GM12878 (cell line): ENCODE results near the gene ADPRHL1. TPM values are rescaled to one million over a fixed set of nuclear protein-coding genes. Genes with fewer than 3 reads are reported as not detected.

Source experiments
- ATAC-seq: fragments of 200-7000 bp; cut with Tn5 transposase; 3 replicates; pipeline ENCODE4 v1.9.1; 2020; ENCODE audit warnings: mild to moderate bottlenecking, moderate library complexity
- BruUV-seq: library from RNA; stranded (reverse); fragments of 400-500 nt; replicated peaks from 2 replicates; lab custom pipeline; 2021; lab: Mats Ljungman, UMichigan
- CTCF ChIA-PET: fragments of 300-600 bp; sonication (Branson Sonifier 250); formaldehyde crosslinking; extraction: SDS; loops from one replicate; lab custom pipeline; 2021; ENCODE audit warnings: inconsistent platforms; lab: Yijun Ruan, JAX
- POLR2A ChIA-PET: fragments of 350-600 bp; formaldehyde crosslinking; extraction: SDS; loops from one replicate; lab custom pipeline; 2021; ENCODE audit warnings: inconsistent platforms; lab: Charles Lee
- RAD21 ChIA-PET: fragments of 300-600 bp; sonication (Branson Sonifier 250); formaldehyde crosslinking; loops from one replicate; lab custom pipeline; 2023; ENCODE audit warnings: antibody characterized with exemption; ENCODE audit not compliant: unreplicated experiment; lab: Charles Lee
- SMC1A ChIA-PET: fragments of 300-600 bp; sonication (Branson Sonifier 250); formaldehyde crosslinking; loops from one replicate; lab custom pipeline; 2023; ENCODE audit not compliant: unreplicated experiment, uncharacterized antibody; lab: Charles Lee
- DNase-seq: peaks from one replicate; pipeline ENCODE4 v3.0.0-alpha.2; 2011; ENCODE audit warnings: low read depth, low spot score
- FAIRE-seq: peaks from 3 replicates; lab custom pipeline; 2011; peaks lifted over from hg19 to GRCh38; lab: Jason Lieb, UNC
- H2AFZ ChIP-seq: 2 replicates; pipeline ENCODE4 v1.6.0; 2011; ENCODE audit warnings: low read depth, low read length, control low read depth; ENCODE audit not compliant: control insufficient read depth
- H3K27ac ChIP-seq: 2 replicates; pipeline ENCODE4 v1.5.1; 2011; ENCODE audit warnings: control low read depth; ENCODE audit not compliant: control insufficient read depth, insufficient read depth
- H3K27me3 ChIP-seq, 2 experiments: replicated peaks in 1 of 2; 2 replicates each; pipeline versions ENCODE4 v1.6.0 to v1.6.1; 2011; ENCODE audit warnings: low read length in 1 of 2; ENCODE audit not compliant: control insufficient read depth in 2 of 2, insufficient read depth in 2 of 2
- H3K36me3 ChIP-seq, 2 experiments: 2 replicates each; pipeline ENCODE4 v1.5.1; 2011; ENCODE audit warnings: low read length in 1 of 2; ENCODE audit not compliant: control insufficient read depth in 2 of 2, insufficient read depth in 2 of 2
- H3K4me1 ChIP-seq: 2 replicates; pipeline ENCODE4 v1.6.1; 2011; ENCODE audit warnings: mild to moderate bottlenecking, low read length, moderate library complexity, mixed read lengths; ENCODE audit not compliant: control insufficient read depth, insufficient read depth
- H3K4me2 ChIP-seq: 2 replicates; pipeline ENCODE4 v1.6.0; 2011; ENCODE audit warnings: control low read depth; ENCODE audit not compliant: control insufficient read depth, insufficient read depth
- H3K4me3 ChIP-seq: fragments of 200-600 bp; sonication (generic); 2 replicates; pipeline ENCODE4 v1.5.1; 2016
- H3K79me2 ChIP-seq: 2 replicates; pipeline ENCODE4 v1.6.0; 2011; ENCODE audit warnings: low read length; ENCODE audit not compliant: control insufficient read depth, insufficient read depth
- H3K9ac ChIP-seq: 2 replicates; pipeline ENCODE4 v1.8.0; 2011; ENCODE audit warnings: low read length, control low read depth, mixed read lengths; ENCODE audit not compliant: control insufficient read depth, insufficient read depth
- H3K9me3 ChIP-seq: replicated peaks from 3 replicates; pipeline ENCODE4 v1.5.1; 2011; ENCODE audit warnings: mild to moderate bottlenecking, low read length; ENCODE audit not compliant: control insufficient read depth, insufficient read depth
- H4K20me1 ChIP-seq: 2 replicates; pipeline ENCODE4 v1.6.0; 2011; ENCODE audit not compliant: control insufficient read depth, insufficient read depth
- ESRRA ChIP-seq: IDR thresholded peaks from 2 replicates; pipeline ENCODE4 v1.6.1; 2012; ENCODE audit warnings: mild to moderate bottlenecking, low read length, improper control_type of control experiment
- ETV6 ChIP-seq, 2 experiments: fragments of 450-650 bp in 1 of 2; IDR thresholded peaks in 1 of 2; conservative IDR thresholded peaks in 1 of 2; 2 replicates each; pipeline ENCODE4 v1.6.1; 2014; ENCODE audit warnings: antibody characterized with exemption in 1 of 2, borderline replicate concordance in 1 of 2, low read depth in 1 of 2, mild to moderate bottlenecking in 1 of 2, moderate library complexity in 1 of 2
- IRF4 ChIP-seq: IDR thresholded peaks from 2 replicates; pipeline ENCODE4 v1.6.1; 2011; ENCODE audit warnings: low read depth, low read length
- MTA3 ChIP-seq: IDR thresholded peaks from 2 replicates; pipeline ENCODE4 v1.6.1; 2012; ENCODE audit warnings: low read length, inconsistent platforms, borderline replicate concordance
- MXI1 ChIP-seq: fragments of 150-350 bp; IDR thresholded peaks from 2 replicates; pipeline ENCODE4 v1.6.1; 2011; ENCODE audit warnings: low read depth, mild to moderate bottlenecking, inconsistent platforms, low read length, improper control_type of control experiment
- NFYA ChIP-seq: IDR thresholded peaks from 2 replicates; pipeline ENCODE4 v1.6.1; 2011; ENCODE audit warnings: low read depth, mild to moderate bottlenecking, low read length, improper control_type of control experiment, borderline replicate concordance
- PML ChIP-seq: IDR thresholded peaks from 2 replicates; pipeline ENCODE4 v1.6.1; 2012; ENCODE audit warnings: low read length, inconsistent platforms
- POLR2A ChIP-seq: IDR thresholded peaks from 2 replicates; pipeline ENCODE4 v1.6.1; 2011; ENCODE audit warnings: low read depth, mild to moderate bottlenecking, low read length
- POLR2AphosphoS5 ChIP-seq: IDR thresholded peaks from 2 replicates; pipeline ENCODE4 v1.6.1; 2011; ENCODE audit warnings: mild to moderate bottlenecking, low read length, inconsistent platforms
- RAD21 ChIP-seq: IDR thresholded peaks from 2 replicates; pipeline ENCODE4 v1.6.1; 2011; ENCODE audit warnings: mild to moderate bottlenecking, low read depth, low read length, moderate library complexity; ENCODE audit not compliant: insufficient read depth
- RB1 ChIP-seq: fragments of 450-650 bp; formaldehyde crosslinking; IDR thresholded peaks from 2 replicates; pipeline ENCODE4 v1.6.1; 2017; ENCODE audit warnings: mild to moderate bottlenecking, borderline replicate concordance
- TCF12 ChIP-seq: IDR thresholded peaks from 2 replicates; pipeline ENCODE4 v1.6.1; 2011; ENCODE audit warnings: low read depth, mild to moderate bottlenecking, low read length
- ZNF24 ChIP-seq: fragments of 450-650 bp; IDR thresholded peaks from 2 replicates; pipeline ENCODE4 v1.6.1; 2017; ENCODE audit warnings: antibody characterized with exemption, mild to moderate bottlenecking
- WGBS: methylation state at CpG from one replicate; pipeline ENCODE4 v1.1.6; 2016; ENCODE audit warnings: low lambda C conversion rate; ENCODE audit not compliant: insufficient replicate concordance, insufficient coverage; ENCODE audit errors: missing lambda C conversion rate; 5-methylcytosine and 5-hydroxymethylcytosine counted together
- in situ Hi-C: fragments of 300-500 bp; cut with MboI; formaldehyde crosslinking; loops from 9 replicates; pipeline ENCODE4 v1.14.3; 2018; ENCODE audit warnings: mixed read lengths
- intact Hi-C: fragments of 100-400 bp; cut with micrococcal nuclease; formaldehyde crosslinking; loops from one replicate; pipeline ENCODE4 v1.14.2; 2022; ENCODE audit not compliant: unreplicated experiment
- polyA plus RNA-seq, 11 experiments: library from polyadenylated mRNA; depleted of rRNA in 4 of 11; unstranded in 6 of 11; stranded (reverse) in 5 of 11; fragments of >200 nt; fragmentation: Nextera tagmentation in 4 of 11; fragmentation: Illumina TruSeq in 1 of 11; extraction: Ambion mirVana in 4 of 11; extraction: Trizol in 1 of 11; gene quantifications; 1 replicate in 1 of 11; 2 replicates in 10 of 11; pipeline versions ENCODE4 v1.2.1 to v1.2.3, GENCODE V29; 2011 to 2016; ENCODE audit warnings: inconsistent platforms in 2 of 11, missing spikeins in 2 of 11, low read depth in 1 of 11
- total RNA-seq, 4 experiments: library from RNA; depleted of rRNA in 3 of 4; stranded (reverse); fragments of >200 nt in 3 of 4; fragmentation: Illumina TruSeq in 1 of 4; extraction: Trizol in 1 of 4; gene quantifications; 2 replicates each; pipeline versions ENCODE4 v1.2.1 to v1.2.3, GENCODE V29; 2013 to 2021
- TF ChIP-seq, protein P1 (sequence below): fragments of 450-650 bp; formaldehyde crosslinking; IDR thresholded peaks from 2 replicates; pipeline ENCODE4 v1.5.0; 2022; ENCODE audit warnings: mild to moderate bottlenecking, missing genetic modification characterization
- TF ChIP-seq, protein P2 (sequence below): IDR thresholded peaks from 2 replicates; pipeline ENCODE4 v1.6.1; 2012; ENCODE audit warnings: low read depth, low read length, improper control_type of control experiment
- TF ChIP-seq, protein P3 (sequence below): IDR thresholded peaks from 2 replicates; pipeline ENCODE4 v1.6.1; 2012; ENCODE audit warnings: low read depth, low read length, improper control_type of control experiment

ADPRHL1 gene
- total and polyA plus RNA-seq, 10 of the 15 experiments (the other 5 are each of a cell fraction or from before 2014, with no cell fraction given) = 0.05 to 1.9 (median 1.0) TPM

DNA sequence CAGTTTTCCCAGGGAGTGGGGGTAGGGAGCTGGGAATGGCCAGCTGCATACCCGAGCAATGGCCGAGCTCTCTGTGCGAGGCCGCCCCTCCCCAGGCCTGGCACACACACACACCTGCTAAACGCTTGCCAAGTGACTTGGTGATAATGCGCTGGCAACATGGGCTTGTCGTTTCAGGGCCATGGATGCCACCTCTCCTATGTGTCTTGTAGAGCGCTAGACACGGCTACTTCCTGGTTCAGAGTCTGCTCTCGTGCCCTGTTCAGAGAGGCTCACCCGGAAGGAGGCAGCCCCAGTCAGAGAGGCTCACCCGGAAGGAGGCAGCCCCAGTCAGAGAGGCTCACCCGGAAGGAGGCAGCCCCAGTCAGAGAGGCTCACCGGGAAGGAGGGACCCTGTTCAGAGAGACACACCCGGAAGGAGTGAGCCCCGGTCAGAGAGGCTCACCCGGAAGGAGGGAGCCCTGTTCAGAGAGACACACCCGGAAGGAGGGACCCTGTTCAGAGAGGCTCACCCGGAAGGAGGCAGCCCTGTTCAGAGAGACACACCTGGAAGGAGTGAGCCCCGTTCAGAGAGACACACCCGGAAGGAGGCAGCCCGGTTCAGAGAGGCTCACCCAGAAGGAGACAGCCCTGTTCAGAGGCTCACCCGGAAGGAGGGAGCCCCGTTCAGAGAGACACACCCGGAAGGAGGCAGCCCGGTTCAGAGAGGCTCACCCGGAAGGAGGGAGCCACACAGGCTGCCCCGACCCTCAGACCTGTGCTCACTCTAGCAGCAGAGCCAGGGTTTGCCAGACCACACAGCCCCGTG lies 4.2 kb downstream of the ADPRHL1 start (continued):
- TF ChIP-seq, protein P1, sequence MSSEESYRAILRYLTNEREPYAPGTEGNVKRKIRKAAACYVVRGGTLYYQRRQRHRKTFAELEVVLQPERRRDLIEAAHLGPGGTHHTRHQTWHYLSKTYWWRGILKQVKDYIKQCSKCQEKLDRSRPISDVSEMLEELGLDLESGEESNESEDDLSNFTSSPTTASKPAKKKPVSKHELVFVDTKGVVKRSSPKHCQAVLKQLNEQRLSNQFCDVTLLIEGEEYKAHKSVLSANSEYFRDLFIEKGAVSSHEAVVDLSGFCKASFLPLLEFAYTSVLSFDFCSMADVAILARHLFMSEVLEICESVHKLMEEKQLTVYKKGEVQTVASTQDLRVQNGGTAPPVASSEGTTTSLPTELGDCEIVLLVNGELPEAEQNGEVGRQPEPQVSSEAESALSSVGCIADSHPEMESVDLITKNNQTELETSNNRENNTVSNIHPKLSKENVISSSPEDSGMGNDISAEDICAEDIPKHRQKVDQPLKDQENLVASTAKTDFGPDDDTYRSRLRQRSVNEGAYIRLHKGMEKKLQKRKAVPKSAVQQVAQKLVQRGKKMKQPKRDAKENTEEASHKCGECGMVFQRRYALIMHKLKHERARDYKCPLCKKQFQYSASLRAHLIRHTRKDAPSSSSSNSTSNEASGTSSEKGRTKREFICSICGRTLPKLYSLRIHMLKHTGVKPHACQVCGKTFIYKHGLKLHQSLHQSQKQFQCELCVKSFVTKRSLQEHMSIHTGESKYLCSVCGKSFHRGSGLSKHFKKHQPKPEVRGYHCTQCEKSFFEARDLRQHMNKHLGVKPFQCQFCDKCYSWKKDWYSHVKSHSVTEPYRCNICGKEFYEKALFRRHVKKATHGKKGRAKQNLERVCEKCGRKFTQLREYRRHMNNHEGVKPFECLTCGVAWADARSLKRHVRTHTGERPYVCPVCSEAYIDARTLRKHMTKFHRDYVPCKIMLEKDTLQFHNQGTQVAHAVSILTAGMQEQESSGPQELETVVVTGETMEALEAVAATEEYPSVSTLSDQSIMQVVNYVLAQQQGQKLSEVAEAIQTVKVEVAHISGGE (CRISPR knock-in tag) = no peak
- TF ChIP-seq RB1 = no peak
- TF ChIP-seq ESRRA = no peak
- TF ChIP-seq PML = 0 out of 2 replicates have a peak, but pooled peaks have one; percentile 49
- no peak for TF ChIP-seq RAD21

DNA sequence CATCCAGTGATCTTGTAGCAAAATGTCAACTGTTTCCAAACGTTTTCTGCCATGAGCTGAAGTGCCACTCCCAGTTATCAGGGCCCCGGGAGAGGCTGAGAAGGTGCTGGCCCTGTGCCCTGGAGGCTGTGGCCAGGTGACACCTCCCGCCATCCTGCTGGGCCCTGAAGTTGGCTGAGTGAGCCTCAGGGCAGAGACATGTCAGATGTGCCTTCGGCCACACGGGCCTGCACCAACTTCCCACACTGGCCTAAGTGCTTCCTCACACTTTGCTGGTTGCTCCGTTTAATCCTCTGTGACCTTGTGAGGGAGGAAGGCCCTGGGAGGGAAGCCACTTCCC lies 4.8 kb downstream of the ADPRHL1 start:
- no peaks in the 10 kb centered on the region for H4K20me1 ChIP-seq
- ChIA-PET RAD21 (no interaction called here), SMC1A (no interaction called here)
- H3K27ac ChIP-seq = peak overlapping the region; percentile 20; the same call in 1 of the 2 replicates
- peak overlapping the region; percentile 60 for H3K9ac ChIP-seq
- no peak overlapping the region for H3K4me2 ChIP-seq
- no peak for DNase-seq
- ATAC-seq = no peak
- peaks cover 0 to 1% of the 10 kb centered on the region in 2 experiments; a peak in 2 of 4 replicates for H3K36me3 ChIP-seq
- intact Hi-C loops = no loop called here
- H3K27me3 ChIP-seq = no peaks in the 10 kb centered on the region
- peaks cover 9% of the 10 kb centered on the region for H3K4me1 ChIP-seq
- WGBS = 85% methylated on average over 6 of the region's 6 CpGs
- H2AFZ ChIP-seq = no peak overlapping the region; the same call in 1 of the 2 replicates
- TF ChIP-seq POLR2AphosphoS5 = no peak
- no peak for TF ChIP-seq ETV6 (conservative IDR thresholded peaks at IDR 0.05 in 1 of 2, IDR thresholded peaks at IDR 0.05 in 1 of 2; ENCODE audit: borderline replicate concordance in 1 of 2, low read depth in 1 of 2)
- TF ChIP-seq ZNF24 = no peak
- TF ChIP-seq MTA3 = no peak
- no peak for TF ChIP-seq NFYA
- TF ChIP-seq, protein P2, sequence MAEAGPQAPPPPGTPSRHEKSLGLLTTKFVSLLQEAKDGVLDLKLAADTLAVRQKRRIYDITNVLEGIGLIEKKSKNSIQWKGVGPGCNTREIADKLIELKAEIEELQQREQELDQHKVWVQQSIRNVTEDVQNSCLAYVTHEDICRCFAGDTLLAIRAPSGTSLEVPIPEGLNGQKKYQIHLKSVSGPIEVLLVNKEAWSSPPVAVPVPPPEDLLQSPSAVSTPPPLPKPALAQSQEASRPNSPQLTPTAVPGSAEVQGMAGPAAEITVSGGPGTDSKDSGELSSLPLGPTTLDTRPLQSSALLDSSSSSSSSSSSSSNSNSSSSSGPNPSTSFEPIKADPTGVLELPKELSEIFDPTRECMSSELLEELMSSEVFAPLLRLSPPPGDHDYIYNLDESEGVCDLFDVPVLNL = no peak
- no peak for TF ChIP-seq IRF4
- no peak for TF ChIP-seq TCF12
- TF ChIP-seq POLR2A = no peak
- TF ChIP-seq MXI1 = no peak
- TF ChIP-seq, protein P3, sequence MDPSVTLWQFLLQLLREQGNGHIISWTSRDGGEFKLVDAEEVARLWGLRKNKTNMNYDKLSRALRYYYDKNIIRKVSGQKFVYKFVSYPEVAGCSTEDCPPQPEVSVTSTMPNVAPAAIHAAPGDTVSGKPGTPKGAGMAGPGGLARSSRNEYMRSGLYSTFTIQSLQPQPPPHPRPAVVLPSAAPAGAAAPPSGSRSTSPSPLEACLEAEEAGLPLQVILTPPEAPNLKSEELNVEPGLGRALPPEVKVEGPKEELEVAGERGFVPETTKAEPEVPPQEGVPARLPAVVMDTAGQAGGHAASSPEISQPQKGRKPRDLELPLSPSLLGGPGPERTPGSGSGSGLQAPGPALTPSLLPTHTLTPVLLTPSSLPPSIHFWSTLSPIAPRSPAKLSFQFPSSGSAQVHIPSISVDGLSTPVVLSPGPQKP = no peak
- TF ChIP-seq, all 136 proteins: peak for 0
- Histone ChIP-seq H3K79me2 (no peaks in the 10 kb centered on the region), H3K9me3 (no peaks in the 10 kb centered on the region; the same call in 2 of the 3 replicates), H3K4me3 (0 out of 2 replicates have a peak overlapping the region, but pooled peaks have one; percentile 16)
- FAIRE-seq = no peak
- ChIA-PET POLR2A (interaction anchor here (0.6 kb wide), 1 partner anchor 85 kb away, joined by 5 read pairs; no protein-coding TSS in a partner anchor), CTCF (no interaction called here)
- in situ Hi-C loops = no loop called here
- BruUV-seq = no TSS peak
